ENCODE measurements around the gene MICAL3.

GRCh38 chr22:17774926-17775685, 249.3 kb downstream of the MICAL3 start:
- TF ChIP-seq CTCF (IDR thresholded peaks at IDR 0.05) (no peak), POLR2A (IDR thresholded peaks at IDR 0.05) (no peak)

Data from testis (tissue), 2 donors.